IMR-90 (cell line): ENCODE data around the gene C11orf54.

Source experiments
- CEBPB ChIP-seq: IDR thresholded peaks from 2 replicates; pipeline ENCODE4 v1.6.1; 2012; ENCODE audit warnings: low read depth, low read length, improper control_type of control experiment
- MAFK ChIP-seq: IDR thresholded peaks from 2 replicates; pipeline ENCODE4 v1.6.1; 2012; ENCODE audit warnings: low read depth, low read length, improper control_type of control experiment
- NFE2L2 ChIP-seq: fragments of 150-350 bp; IDR thresholded peaks from 2 replicates; pipeline ENCODE4 v1.6.1; 2016; ENCODE audit warnings: low read depth, mild to moderate bottlenecking, low read length
- POLR2A ChIP-seq: IDR thresholded peaks from 2 replicates; pipeline ENCODE4 v1.6.1; 2012; ENCODE audit warnings: mild to moderate bottlenecking, low read depth, low read length
- RCOR1 ChIP-seq: IDR thresholded peaks from 2 replicates; pipeline ENCODE4 v1.6.1; 2012; ENCODE audit warnings: mild to moderate bottlenecking, low read length, improper control_type of control experiment; ENCODE audit not compliant: insufficient replicate concordance
- TF ChIP-seq, protein P1 (sequence below): conservative IDR thresholded peaks from 2 replicates; pipeline ENCODE4 v1.5.1; 2012; ENCODE audit warnings: mild to moderate bottlenecking, low read depth, low read length, improper control_type of control experiment
- TF ChIP-seq, protein P2 (sequence below): fragments of 150-350 bp; IDR thresholded peaks from 2 replicates; pipeline ENCODE4 v1.6.1; 2017; ENCODE audit warnings: mild to moderate bottlenecking, antibody characterized with exemption, low read length, low read depth
- TF ChIP-seq, protein P3 (sequence below): fragments of 150-350 bp; IDR thresholded peaks from 2 replicates; pipeline ENCODE4 v1.6.1; 2016; ENCODE audit warnings: low read depth, mild to moderate bottlenecking, low read length, moderate library complexity, borderline replicate concordance

DNA sequence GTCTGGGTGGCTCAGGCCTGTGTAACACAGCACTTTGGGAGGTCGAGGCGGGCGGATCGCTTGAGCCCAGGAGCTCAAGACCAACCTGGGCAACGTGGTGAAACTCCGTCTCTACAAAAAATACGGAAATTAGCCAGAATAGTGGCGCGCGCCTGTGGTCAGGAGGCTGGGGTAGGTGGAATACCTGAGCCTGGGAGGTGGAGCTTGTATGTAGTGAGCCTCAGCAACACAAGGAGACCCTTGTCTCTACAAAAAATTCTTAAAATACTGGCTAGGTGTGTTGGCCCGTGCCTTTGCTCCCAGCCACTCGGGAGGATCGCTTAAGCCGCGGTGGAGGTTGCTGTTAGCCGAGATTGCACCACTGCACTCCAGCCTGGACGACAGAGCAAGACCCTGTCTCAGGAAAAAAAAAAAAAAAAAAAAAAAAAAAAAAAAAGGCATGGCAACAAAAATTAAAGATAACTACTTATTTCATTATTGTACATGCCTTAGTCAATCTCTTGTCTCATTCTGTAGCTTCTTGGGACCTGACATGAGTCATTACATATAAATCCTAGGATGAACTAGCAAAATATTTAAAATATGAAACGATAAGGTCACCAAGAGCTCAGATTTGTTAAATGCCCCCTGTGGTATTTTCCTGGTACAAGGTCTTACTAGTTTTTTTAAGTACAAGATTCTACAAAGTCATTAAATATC is 1.3 kb upstream of the C11orf54 start:
- TF ChIP-seq, protein P1, sequence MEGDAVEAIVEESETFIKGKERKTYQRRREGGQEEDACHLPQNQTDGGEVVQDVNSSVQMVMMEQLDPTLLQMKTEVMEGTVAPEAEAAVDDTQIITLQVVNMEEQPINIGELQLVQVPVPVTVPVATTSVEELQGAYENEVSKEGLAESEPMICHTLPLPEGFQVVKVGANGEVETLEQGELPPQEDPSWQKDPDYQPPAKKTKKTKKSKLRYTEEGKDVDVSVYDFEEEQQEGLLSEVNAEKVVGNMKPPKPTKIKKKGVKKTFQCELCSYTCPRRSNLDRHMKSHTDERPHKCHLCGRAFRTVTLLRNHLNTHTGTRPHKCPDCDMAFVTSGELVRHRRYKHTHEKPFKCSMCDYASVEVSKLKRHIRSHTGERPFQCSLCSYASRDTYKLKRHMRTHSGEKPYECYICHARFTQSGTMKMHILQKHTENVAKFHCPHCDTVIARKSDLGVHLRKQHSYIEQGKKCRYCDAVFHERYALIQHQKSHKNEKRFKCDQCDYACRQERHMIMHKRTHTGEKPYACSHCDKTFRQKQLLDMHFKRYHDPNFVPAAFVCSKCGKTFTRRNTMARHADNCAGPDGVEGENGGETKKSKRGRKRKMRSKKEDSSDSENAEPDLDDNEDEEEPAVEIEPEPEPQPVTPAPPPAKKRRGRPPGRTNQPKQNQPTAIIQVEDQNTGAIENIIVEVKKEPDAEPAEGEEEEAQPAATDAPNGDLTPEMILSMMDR, result no peak
- TF ChIP-seq RCOR1, result no peak
- TF ChIP-seq MAFK, result no peak
- TF ChIP-seq POLR2A, result 0 out of 2 replicates have a peak, but pooled peaks have one; percentile 27
- TF ChIP-seq, protein P2, sequence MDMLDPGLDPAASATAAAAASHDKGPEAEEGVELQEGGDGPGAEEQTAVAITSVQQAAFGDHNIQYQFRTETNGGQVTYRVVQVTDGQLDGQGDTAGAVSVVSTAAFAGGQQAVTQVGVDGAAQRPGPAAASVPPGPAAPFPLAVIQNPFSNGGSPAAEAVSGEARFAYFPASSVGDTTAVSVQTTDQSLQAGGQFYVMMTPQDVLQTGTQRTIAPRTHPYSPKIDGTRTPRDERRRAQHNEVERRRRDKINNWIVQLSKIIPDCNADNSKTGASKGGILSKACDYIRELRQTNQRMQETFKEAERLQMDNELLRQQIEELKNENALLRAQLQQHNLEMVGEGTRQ, result no peak
- TF ChIP-seq NFE2L2, result no peak
- 0 out of 2 replicates have a peak, but pooled peaks have one; percentile 2 for TF ChIP-seq CEBPB
- TF ChIP-seq, protein P3, sequence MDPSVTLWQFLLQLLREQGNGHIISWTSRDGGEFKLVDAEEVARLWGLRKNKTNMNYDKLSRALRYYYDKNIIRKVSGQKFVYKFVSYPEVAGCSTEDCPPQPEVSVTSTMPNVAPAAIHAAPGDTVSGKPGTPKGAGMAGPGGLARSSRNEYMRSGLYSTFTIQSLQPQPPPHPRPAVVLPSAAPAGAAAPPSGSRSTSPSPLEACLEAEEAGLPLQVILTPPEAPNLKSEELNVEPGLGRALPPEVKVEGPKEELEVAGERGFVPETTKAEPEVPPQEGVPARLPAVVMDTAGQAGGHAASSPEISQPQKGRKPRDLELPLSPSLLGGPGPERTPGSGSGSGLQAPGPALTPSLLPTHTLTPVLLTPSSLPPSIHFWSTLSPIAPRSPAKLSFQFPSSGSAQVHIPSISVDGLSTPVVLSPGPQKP, result no peak
